ENCODE results near the gene TLL2.

GRCh38 chr10:96374639-96374984 is 139.1 kb downstream of the TLL2 start:
- no peak for TF ChIP-seq CTCF (IDR thresholded peaks at IDR 0.05)
- no peak for TF ChIP-seq POLR2A (IDR thresholded peaks at IDR 0.05)
- TF ChIP-seq POLR2AphosphoS5 (IDR thresholded peaks at IDR 0.05) = no peak
